ENCODE results near the gene ZSWIM8.
"Not testable (repeated sequence)": the region's sequence is repeated elsewhere in the genome, so short reads cannot be mapped to it uniquely, and the experiment has no call there.

The ZSWIM8 gene

DNA sequence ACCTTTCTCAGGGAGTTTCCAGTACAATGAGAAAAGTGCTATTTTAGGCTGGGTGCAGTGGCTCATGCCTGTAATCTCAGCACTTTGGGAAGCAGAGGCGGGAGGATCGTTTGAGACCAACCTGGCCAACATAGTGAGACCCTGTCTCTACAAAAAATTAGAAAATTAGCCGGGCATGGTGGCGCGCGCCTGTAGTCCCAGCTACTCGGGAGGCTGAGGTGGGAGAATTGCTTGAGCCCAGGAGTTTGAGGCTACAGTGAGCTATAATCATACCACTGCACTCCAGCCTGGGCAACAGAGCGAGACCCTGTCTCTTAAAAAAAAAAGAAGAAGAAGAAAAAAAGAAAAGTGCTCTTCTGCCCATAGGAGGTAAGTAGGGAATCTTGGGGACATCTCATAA, 10.6 kb downstream of the ZSWIM8 start:
- DNase-seq (ENCODE audit: low spot score): not testable (repeated sequence)

DNA sequence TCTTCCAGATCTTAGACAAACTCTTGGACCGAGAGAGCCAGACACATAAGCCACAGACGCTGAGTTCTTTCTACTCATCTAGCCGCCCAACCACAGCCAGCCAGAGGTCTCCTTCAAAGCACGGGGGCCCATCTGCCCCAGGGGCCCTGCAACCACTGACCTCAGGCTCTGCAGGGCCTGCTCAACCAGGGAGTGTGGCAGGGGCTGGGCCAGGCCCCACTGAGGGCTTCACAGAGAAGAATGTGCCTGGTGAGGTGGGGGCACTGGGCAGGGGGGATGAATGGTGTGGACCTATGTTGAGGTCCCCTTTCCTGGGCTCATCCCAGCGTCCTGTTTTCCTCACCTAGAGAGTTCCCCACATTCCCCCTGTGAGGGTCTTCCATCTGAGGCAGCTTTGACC, 11.4 kb downstream of the ZSWIM8 start:
- DNase-seq (ENCODE audit: low spot score): no peak

DNA sequence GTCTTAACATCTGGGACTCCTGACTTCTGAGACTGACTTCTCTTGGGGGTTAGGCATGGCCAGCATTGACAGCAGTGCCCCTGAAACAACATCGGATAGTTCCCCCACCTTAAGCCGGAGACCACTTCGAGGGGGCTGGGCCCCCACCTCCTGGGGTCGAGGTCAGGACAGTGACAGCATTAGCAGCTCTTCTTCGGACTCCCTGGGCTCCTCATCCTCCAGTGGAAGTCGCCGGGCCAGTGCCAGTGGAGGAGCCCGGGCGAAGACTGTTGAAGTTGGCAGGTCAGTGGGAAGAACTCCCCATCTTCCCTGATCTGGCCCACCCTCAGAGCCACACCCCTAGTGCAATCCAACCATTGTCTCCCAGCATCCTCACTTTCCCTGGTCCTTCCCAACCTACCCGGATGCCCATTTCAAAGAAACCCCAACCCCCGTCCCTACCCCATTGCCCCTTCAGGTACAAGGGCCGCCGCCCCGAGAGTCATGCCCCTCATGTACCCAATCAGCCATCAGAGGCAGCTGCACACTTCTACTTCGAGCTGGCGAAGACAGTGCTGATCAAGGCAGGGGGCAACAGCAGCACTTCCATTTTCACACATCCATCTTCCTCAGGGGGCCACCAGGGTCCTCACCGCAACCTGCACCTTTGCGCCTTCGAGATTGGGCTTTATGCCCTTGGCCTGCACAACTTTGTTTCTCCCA, 12.1 kb downstream of the ZSWIM8 start:
- DNase-seq (ENCODE audit: low spot score): no peak

DNA sequence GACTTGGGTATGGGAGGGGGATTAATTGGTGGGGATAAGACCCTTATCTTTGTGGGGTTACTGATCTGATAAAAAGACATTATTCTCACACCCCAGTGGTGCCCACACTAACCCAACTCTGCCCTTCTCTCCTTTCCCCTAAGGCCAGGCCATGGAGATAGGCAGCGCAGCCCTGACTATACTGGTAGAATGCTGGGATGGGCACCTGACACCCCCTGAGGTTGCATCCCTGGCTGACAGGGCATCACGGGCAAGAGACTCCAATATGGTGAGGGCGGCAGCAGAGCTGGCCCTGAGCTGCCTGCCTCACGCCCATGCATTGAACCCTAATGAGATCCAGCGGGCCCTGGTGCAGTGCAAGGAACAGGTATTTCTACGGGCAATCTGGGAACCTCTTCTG, 12.7 kb downstream of the ZSWIM8 start:
- DNase-seq (ENCODE audit: low spot score): no peak

DNA sequence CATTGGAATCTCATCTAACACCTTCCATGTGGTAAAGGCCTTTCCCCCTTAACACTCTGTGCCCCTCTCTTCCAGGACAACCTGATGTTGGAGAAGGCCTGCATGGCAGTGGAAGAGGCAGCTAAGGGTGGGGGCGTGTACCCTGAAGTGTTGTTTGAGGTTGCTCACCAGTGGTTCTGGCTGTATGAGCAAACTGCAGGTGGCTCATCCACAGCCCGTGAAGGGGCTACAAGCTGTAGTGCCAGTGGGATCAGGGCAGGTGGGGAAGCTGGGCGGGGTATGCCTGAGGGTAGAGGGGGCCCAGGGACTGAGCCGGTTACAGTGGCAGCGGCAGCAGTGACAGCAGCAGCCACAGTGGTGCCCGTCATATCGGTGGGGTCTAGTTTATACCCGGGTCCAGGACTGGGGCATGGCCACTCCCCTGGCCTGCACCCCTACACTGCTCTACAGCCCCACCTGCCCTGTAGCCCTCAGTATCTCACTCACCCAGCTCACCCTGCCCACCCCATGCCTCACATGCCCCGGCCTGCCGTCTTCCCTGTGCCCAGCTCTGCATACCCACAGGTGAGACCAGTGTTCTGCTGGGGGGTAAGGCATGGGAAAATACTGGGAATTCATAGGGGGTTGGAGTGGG, 13.6 kb downstream of the ZSWIM8 start:
- no peak for DNase-seq (ENCODE audit: low spot score)

DNA sequence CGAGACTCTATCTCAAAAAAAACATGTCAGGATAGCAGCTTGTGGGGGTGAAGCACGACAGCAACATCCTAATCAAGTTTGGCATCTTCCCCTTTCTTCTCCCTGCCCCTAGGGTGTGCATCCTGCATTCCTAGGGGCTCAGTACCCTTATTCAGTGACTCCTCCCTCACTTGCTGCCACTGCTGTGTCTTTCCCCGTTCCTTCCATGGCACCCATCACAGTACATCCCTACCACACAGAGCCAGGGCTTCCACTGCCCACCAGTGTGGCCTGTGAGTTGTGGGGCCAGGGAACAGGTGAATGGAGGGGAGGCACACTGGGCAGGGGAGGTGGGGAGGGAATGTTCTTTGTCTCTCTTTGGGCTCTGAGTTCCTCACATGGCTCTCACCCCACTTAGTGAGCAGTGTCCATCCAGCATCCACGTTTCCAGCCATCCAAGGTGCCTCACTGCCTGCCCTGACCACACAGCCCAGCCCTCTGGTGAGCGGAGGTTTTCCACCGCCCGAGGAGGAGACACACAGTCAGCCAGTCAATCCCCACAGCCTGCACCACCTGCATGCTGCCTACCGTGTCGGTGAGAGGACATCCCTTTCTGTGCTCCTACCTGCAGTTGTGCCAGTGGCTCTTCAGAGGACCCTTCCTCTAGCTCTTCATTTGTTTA, 14.6 kb downstream of the ZSWIM8 start:
- no peak for DNase-seq (ENCODE audit: low spot score)

DNA sequence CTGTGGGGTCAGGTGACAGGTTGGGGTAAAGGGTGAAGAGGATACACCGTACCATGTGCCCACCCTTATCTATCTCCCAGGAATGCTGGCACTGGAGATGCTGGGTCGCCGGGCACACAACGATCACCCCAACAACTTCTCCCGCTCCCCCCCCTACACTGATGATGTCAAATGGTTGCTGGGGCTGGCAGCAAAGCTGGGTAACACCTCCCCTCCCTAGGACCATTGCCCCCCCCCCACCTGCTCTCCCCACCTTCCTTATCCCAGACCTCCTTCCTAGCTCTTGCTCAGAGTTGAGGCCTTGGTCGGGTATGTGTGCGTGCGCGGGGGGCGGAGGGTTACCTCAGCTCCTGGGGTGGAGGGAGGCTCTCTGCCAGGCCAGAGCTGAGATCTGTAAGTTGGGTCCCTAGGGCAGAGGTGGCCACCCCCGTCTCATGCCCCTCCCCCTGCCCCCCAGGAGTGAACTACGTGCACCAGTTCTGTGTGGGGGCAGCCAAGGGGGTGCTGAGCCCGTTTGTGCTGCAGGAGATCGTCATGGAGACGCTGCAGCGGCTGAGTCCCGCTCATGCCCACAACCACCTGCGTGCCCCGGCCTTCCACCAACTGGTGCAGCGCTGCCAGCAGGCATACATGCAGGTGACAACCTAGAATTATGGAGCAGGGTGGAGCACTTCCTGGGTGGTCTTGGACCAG, 15.3 kb downstream of the ZSWIM8 start:
- DNase-seq (ENCODE audit: low spot score): no peak

DNA sequence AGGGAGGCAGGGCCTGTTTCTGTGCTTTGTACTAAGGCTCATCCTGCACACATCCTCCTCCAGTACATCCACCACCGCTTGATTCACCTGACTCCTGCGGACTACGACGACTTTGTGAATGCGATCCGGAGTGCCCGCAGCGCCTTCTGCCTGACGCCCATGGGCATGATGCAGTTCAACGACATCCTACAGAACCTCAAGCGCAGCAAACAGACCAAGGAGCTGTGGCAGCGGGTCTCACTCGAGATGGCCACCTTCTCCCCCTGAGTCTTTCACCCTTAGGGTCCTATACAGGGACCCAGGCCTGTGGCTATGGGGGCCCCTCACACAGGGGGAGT, 15.8 kb downstream of the ZSWIM8 start:
- DNase-seq (ENCODE audit: low spot score): no peak

DNA sequence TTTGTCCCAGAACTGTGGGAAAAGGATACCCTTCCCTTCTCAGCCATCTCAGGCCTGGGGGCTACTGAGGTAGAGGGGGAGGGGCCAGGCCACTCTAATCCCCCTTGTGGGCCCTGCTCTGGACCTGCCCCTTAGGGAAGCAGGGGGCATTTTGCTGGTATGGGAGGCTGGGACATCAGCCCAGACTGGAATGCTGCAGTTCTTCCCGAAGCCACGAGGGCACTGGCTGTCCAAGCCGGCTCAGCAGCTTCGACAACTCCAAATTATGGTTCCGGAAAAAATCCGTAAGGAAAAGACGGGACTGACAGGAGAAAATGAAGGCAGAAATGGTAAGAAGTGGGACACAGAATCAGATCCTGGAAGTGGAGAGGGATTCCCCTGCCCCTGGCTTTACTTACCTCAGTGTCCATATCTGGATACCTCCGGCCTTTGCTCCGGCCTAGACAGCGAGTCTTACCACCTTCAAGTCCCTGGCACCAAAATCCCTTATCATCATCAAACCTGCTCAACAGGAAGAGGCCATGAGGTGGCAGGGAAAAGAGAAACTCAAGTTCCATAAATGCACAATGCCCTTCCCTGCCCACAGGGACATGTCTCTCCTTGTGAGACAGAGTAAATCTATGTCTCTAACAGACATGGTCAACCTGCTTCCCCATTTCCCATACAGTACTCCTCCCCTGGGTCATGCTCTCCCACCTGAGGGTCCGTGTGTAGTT, 17.0 kb downstream of the ZSWIM8 start:
- no peak for DNase-seq (ENCODE audit: low spot score)

DNA sequence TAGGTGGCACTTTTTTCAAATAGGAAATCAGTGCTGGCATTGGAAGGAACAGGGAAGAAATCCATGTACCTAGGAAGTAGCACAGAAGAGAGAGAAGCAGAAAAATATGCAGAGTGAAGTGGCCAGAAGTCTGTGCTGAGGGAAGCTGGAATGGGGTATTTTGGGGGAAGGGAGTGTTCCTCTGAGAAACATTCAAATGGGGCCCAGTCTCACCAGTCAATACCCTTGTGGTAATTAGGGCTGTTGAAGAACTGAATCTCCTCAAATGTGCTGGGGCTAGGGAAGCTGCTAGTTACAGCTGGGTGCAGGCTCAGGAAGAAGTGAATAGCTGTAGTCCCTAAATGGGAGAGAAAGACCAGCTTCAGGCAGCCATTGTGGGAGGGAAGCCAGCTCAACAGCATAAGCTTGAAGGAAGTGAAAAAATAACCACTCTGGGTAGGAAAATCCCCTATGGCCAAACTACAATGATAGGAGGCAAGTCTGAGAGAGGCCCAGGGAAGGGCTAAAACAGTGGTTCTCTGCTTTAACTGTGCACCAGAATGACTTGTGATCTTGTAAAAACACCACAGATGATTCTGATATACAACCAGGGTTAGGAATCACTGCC, 18.4 kb downstream of the ZSWIM8 start:
- DNase-seq (ENCODE audit: low spot score): no peak

DNA sequence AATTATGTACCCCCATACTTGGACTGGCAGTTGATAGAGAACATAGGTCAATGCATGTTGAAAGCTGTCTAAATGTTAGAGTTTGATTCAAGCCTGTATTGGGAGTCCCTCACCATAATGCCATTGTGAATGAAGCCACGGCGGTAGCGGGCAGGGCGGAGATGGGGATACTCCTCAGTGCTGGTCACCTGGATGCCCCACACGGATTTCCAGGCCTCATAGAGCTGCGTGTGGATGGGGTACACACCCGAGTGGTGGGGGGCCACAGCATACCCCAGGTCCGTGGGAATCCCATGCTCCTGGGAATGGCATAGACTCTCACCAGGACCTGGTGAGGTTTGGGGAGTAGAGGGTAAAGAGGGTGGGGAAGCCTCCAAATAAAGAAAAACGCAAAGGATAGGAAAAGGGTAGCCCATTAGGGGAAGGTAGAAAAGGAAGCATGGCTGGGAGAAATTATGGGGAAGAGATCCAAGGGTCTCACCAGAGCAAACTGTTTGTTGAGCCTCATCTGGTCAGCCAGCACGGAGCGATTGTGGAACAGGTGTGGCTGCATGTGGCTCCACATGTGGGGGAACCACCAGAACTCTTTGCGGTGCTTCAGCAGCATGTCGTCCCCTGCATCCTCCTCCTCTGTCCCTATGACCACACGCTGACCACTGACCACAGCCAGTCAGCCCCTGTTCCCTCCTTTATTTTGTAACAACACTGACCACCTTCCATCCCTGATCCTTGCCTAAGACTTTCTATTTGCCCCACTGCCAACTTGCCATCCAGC, 21.0 kb downstream of the ZSWIM8 start:
- DNase-seq (ENCODE audit: low spot score): no peak

DNA sequence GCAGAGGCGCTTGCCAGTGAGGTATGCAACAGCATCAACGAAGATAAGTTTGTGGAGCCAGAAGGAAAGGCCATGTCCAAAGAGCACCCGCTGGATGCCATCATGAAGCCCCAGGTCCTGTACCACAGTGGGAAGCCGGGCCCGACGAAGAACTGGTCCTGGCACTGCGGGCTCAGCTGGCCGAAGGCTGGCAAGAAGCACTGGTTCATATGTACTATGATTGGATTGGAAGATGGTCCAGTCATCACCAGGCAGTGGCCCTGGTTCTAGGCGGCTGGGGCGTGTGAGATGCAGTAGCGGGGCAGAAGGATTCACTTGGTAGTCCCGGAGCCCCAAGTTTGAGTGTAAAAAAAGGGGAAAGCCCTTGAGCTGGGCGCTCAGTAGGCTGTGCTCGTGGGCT, 22.1 kb downstream of the ZSWIM8 start:
- no peak for DNase-seq (ENCODE audit: low spot score)

DNA sequence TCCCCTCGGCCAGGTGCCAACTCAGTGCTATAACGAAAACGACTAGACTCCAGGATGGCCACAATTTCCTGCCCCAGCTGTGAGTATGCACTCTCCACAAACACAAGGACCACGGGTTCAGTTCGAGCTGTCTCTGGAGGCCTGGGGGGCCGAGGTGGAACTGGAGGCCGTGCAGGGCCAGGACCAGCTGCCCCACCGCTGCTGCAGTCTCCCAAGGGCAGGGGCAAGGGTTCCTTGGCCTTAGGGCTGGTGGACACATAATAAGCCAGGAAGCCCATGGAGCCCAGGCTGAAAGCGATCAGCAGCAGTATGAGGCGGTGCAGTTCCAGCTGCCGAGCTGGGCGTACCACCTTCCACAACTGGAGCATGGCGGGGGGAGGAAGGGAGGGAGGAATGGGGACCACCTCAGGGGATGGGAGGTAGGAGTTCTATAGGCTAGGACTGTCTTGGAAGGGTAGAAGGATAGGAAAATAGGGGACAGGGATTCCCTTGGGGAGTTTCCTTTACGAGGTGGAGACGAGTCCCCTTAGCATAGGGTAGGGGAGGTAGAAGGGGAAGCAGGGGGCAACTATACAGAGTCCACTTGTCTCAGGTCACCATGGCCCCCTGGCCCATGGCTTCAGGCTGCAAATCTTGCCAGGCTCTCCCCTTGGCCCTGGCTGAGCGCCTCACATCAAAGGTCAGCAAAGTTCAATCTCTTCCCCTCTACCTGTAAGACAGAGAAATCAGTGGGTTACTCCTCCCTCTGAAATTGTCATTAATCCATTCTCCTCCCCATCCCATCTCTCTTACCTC, 22.8 kb downstream of the ZSWIM8 start:
- no peak for DNase-seq (ENCODE audit: low spot score)

DNA sequence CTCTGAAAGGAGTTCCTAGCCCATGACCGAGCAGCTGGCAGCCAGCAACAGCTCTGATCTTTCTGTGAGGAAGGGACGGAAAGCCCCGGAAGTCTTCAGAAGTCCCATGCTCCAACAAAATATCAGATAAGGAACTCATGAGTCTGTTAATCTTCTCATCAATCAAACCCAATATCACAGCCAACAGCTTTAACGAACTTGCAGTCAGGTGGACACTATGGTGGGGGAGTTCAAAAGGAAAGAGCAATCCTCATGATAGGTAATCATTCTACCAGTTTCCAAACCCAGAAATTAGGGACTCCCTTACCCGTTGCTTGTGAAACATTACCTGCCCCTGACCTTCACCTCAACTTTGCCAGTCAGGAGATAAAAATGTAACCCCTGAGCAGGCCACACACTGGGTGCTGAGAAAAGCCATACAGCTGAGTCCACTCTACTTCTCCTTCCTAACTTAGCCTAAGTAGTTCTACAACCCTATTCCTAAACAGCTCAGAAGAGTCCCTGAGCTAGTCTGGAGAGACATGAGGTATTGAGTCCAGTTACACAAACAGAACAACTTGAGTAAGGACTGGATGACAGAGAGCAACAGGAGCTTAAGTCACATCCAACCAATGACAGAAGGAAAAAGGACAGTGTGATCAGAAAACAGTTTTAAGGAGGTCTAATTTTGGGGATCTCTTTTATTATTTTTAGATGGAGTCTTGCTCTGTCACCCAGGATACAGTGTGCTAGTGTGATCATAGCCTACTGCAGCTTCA, 23.8 kb downstream of the ZSWIM8 start:
- no peak for DNase-seq (ENCODE audit: low spot score)

DNA sequence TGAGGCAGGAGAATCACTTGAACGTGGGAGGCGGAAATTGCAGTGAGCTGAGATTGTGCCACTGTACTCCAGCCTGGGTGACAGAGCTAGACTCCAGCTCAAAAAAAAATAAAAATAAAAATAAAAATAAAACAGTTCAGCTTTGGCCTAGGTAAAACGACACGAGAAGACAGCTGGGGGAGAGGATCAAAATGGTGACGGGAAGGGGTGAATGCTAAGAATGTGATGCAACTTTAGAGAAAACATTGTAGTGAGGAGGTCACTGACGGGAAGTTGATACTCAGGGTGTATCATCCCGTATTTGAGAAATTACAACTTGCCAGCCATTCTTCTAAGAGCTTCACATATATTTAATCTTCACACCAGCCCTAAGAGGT, 24.9 kb downstream of the ZSWIM8 start:
- no peak for DNase-seq (ENCODE audit: low spot score)

DNA sequence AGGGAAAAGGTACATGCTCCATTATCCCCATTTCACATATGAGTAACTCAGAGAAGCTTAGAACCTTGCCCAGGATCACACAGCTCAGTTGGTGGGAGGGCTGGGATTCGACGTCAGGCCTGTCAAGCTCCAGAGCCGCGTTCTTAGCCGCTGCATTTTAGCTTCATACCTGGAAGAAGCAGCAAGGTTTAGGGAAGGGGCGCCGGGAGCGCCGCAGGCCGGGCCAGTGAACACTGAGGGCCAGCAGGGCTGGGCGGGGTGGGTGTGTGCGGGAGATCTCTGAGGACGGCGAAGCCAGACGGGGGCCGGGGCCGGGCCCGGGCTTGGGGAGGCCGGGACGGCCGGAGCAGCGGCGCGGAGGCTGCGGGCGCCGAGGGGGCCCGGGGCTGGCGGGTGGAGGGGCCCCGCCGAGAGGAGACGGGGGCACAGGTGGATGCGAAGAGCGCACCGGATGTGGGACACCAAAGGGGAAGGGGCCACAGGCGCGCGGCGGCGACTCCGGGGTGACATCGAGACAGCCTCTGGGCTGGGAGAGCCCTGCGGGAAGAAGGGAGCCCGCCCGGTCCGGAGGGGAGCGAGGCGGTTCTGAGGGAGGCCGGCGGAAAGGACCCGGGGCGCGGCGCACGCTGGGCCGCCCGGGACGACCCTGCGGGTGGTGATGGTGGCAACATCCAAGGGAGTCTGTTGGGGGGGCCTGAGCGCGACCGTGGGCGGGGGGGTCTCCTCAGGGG, 25.5 kb downstream of the ZSWIM8 start:
- peak; percentile 56 for DNase-seq (ENCODE audit: low spot score)

DNA sequence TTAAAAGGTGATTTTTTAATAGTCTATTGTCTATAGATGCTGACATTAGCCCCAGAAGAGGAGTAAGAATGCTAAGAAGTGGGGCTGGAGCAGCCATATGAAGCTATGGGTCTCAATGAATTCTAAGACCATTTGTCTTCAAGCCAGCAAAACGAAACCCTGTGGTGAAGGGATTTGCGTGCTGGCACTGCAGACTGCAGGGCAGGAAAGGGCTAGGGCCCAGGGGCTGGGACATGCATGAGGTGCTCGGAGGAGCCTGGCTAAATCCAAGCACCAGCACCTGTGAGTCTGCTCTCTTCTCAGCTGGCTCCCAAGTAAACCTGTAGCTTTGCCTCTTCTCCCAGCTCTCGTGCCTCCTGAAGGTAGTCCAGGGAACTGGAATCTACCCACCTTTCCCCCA, 27.3 kb downstream of the ZSWIM8 start:
- no peak for DNase-seq (ENCODE audit: low spot score)

DNA sequence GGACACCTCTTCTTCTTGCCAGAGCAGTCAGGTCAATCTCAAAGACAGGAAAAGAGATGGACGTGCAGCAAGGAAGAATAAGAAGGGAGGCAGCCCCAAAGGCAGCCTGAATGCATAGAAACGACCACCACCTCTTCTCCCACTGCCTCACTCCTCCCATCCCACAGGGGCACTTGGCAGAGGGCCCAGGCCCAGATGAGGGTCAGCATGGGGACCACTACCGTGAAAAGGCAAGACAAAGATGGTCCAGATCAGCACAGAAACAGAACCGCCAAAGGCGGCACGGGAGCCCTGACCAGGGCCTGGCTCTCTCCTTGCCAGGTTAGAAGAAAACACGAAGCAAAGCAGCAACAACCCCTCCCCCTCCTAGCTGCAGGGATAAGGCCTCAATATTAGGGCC, 27.9 kb downstream of the ZSWIM8 start:
- DNase-seq (ENCODE audit: low spot score): no peak
